Stimulated activated CD4-positive, alpha-beta T cell treated with anti-CD3 and anti-CD28 coated beads, Interleukin-1b, Interleukin-23, amount 100 ng/mL, for 4 hours (primary cell): ENCODE measurements around the gene PTCSC3.

Experiments
- DNase-seq, 2 donors: peaks; one replicate each; pipeline ENCODE4 v3.0.0-alpha.2; 2020; ENCODE audit warnings: low read depth in 2 of 2

The PTCSC3 gene

DNA sequence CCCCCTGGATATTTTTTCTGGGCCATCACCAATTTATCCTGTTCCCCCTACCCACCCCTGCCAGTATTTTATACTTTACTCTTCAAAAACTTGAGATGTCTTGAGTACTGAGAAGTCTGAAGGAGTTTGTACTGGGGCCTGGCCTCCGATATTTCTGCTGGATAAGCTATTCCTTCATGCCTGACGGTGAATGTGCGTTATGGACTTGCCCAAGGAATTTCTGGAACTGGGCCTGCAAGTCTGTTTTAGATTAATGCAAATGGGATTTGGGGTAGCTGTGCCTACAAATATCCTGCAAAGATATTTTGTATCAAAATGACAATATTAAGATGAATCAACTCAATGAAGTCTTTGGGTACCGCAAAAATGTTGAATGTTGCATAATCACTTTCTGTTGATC is at the start of gene PTCSC3:
PTCSC3 (minus strand) TSS at position 199 of the 400 bp plus-strand sequence.
- DNase-seq, result no peak

DNA sequence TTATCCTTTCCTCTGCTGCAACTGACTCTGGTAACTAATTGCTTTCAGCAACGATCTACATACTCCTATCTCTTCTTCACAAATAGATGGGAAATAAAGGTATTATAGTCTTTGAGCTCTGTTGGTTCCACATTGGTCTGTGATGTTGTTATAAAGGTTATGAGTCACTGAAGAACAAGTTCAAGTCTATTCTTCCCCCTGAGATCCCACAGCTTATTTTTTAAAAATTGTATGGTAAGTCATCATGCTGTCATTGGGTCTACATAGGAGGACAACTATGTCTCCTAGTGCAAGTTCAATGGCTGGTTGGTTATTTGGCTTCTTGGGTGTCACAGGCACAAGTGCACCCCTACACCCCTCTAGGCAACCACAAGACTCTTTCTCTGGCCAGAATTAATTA is 49.6 kb upstream of the PTCSC3 start:
- no peak for DNase-seq

DNA sequence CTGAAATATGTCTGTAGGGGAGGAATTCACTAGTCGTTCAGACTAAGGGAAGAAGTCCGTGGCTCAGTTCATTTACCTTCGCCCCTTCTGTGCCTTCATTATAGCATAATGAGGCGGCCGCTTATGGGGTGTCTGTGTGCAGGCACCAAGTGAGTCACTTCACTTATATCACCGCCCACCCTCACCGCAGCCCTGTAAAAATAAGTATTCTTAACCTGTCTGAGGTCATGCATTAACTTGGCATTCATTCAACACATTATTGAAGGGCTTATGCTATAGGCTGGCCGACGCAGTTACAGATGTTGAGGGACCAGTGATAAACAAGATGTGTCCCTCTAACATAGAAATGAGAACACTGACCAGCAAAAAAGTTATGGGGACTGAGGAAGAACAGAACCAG is 47.7 kb upstream of the PTCSC3 start:
- no peak for DNase-seq

DNA sequence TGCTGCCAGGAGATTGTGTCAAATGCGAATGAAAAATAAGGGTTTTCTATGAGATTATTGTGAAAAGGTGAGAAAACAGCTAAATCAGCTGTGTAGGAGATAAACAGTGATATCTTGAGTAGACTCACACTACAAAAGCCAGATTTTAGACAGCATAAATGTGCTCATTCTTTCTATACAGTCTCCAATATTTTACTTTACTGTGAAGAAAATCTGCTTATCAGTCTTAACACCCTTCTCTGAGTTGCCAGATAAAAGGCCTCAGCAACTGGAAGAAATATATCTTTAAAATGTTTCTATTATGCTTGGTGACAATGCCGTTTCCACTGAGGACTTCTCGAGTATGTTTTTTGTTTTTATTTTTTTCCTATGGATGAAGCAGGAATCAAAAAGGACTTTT is 47.0 kb upstream of the PTCSC3 start:
- DNase-seq, result no peak

DNA sequence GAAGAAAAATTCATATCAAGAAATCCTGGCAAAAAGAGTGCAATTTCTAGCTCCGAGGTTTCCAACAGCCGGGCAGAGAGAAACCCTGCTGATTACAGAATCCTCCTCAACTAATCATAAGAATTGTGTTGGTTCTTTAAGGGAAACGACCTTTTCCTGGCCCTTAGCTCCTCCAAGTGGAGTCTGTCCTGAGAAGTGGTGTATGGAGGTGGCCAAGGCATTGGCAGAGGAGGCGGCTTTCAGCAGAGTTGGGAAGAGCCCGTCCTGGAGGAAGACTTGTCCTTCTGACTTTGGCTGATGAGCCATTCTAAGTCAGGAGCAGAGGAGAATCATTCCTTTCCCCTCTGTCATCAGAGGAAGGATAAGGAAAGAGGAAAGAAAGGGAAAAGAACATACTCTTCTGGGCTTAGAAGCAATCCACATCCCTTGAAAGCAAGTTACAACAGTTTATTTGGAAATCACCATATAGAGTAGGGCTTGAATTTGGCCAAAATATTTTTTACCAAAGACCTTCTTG is 46.5 kb upstream of the PTCSC3 start:
- DNase-seq, result no peak

DNA sequence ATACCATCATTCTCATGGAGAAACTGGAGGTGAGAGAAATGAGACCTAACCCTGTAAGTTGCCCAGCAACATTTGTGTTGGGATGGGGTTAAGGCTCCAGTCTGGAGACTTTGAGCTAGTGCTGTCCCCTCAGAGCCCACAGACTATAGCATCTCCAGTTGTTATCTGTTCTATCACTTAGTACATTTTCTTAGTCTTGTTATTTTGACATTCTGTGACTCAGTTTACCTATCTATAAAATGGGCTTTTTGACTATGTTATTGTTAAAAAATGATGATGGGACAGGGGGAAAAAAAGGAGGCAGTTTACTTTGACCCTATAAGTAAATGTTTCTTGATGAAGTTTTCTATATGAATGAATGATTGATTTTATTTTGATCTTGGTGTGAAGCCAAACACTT is 45.8 kb upstream of the PTCSC3 start:
- no peak for DNase-seq

DNA sequence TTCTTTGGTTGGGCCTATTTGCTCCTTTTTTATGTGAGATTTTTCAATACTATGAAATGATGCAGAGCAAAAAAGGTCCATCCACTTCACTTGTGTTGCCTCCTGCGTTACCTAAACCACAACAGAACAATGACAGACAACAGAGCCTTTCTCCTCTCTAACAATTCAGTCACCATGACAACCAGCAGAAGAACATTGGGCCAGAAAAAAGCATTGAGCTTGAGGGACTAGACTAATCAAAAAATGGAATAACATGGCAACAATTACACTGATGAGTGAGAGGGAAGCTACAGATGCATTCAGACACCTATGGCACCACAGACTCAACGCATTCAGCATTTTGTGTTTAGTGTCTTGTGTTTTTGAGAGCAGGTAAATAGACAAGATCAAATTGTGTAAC is 44.6 kb upstream of the PTCSC3 start:
- no peak for DNase-seq

DNA sequence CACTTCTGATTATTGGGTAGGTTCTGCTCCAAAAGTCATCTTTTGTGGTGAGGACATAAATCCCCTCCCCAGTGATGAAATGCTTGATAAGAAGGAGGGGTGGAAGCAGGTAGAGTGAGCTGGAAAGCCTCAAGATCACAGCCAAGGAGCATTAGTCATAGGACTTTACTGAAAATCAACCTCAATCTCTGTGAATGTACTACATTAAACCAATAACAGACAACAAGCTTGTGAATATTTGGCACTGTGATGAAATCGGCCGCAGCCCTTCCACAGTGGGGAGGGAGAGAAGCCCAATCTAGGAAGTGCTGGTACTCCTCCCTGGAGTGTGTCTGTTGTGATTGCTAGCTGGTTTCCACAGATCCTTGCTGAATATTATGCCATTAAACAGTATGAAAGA is 41.2 kb upstream of the PTCSC3 start:
- DNase-seq, result no peak

DNA sequence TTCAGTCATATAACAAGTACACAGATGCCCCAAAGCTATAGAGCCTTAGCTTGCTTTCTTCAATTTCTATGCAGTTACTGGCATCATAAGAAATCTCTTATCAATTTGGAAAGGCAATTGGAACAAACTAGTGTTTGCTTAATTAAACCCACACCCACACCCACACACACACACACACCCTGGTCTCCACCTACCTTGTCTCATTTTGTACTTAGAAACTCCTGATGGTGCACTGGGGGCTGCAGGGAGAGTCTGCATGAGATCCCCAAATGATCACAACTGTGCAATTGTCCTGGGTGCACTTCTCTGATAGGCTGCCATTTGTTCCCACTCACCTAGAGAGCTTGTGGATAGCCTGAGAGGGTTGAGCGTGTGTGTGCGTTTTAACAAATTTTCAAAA is 40.5 kb upstream of the PTCSC3 start:
- DNase-seq, result no peak

DNA sequence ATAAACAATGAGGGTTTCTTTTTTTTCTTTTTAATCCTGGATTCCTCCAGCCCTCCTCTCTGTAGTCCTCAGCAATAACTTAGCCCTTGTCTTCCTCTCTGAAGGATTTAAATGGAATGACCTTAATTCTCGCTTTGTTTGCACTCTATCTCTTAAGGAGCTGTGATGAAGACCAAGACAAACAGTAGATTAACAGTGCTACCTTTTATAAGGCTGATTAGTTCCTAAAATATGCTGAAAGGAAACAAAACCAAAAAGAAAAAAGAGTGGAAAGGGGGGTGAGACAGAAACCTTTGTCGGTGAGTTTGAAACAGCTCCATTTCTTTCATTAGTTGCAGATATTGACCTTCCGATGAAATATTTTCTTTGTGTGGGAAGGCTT is 38.7 kb upstream of the PTCSC3 start:
- no peak for DNase-seq

DNA sequence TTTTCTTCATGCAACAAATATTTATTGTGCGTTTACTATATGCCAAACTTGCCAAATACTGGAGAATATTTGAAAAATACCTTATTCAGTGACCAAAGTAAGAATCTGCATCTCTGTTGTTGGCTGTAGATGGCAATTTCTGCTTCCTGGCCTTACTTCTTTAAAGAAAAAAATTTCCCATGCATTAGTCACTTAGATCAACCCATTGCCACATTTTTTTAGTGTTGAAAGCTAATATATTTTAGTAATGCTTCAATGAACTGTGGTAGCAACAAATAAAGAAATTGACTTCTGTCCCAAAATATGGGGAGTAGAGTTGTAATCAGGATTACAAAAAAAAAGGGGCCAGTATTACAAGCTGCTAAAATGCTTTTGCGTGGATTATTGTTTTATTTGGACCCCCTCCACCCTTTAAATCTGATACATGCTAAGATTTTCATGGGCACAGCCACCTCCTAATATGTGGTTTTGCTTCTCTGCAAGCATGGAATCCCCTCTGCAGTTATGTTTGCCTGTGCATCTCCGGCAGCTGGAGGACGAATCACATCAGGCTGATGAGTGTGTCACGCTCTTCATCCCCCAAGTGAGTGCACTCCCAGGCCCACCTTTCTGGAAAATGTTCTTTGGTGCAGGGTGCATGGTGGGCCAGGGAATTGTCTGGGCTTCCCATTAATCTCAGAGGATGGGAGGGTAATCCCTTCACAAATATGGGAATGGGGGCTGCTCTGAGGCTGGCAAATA is 38.1 kb upstream of the PTCSC3 start:
- no peak for DNase-seq

DNA sequence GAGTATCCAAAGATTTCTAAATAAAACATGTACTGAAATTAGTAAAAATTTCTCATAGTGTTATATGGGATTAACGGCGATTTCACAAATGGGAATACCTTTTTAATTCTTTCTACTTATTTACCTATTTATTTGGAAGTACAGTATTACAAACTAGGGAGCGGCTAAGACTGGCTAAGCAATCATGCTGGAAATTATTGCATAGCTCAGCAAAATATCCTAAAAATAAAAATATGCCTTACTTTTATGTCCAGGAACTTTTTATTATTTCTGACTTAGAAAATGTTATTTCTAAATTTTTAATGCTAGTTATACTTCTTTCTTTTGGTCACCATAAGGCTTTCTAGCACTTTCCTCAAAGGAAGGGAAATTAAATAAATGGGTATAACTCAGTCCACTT is 36.5 kb upstream of the PTCSC3 start:
- DNase-seq, result no peak

DNA sequence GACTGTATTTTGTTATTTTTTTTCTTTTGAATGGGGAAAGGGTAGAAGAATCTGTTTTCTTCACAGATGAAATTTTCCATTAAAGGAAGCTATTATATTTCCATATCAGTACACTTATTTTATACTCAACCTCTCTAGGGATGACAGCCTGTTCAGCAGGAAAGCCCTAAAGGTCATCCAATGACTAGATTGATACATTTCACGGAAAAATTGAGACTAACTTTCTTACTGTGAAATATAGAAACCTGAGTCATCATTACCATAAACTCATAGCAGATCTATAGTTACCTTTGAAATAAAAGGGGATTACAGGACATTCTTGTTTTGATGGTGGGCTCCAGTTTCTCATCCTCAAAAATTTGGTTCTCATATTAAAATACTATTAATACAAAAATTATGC is 36.1 kb upstream of the PTCSC3 start:
- no peak for DNase-seq

DNA sequence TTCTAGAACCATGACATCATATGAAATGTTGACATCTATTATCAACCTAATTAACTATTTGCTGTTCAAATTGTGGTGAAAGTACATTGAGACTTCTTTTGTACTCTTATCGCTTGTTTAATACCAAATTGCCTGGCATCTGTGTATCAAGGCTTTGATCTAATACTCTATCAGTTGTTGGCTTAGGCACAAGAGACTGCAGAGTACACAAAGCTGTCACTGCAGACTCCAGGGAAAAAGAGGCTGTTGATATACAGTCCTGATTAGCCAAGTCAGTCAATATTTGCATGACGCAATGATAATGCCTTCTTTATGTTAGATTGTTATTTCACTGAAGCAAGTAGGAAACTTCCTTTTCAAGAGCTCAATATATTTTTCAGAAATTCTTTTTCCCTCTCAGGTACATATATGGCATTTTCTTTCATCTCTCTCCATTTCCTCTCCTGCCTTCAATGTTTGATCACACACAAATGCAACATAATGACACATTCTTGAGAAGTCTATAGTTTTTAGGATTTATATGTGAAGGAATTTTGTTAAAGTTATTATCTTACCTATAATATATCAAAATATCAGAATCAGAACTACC is 32.3 kb upstream of the PTCSC3 start:
- no peak for DNase-seq

DNA sequence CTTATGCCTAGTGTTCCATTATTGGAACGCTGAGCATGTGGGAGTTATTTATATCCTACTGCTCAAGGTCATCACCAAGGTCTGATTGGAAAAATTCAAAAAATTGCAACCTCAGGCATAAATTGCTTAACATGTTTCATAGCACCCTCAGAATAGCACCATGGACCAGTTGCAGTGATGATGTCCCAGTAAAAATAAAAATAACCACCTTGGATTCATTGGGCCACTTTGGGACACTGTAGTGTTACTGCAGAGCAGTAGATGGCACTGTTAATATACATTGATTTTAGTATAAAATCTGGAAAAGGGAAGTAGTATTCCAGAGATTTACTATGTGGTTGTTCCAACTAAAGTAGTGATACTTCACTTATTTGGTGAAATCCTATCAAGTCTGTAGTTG is 31.0 kb upstream of the PTCSC3 start:
- DNase-seq, result no peak

DNA sequence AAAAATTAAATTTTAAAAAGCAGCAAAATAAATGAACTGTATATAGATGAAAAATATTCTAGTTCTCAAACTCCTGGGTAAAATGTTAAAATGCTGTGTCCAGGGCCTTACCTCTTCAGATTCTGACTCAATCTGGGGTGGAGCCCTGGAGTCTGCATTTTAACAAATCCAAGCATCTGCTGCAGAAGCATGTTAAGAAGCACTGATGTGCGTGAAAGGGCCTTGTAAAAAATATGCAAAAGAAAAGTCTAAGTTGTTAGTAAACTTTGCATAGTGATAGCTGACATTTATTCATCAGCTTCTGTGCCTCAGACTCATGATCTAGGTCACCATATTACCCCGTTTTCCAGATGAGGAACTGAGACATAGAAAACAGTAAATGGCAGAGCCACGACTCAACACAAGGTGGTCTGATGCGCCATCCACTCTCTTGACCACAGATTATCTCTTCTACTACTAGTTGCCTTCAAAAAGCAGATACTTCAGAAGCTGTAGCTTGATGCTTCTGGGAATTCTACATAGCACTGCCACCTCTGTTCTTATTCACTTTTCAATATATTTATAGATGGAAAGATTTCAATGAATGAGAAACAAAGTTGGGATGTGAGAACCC is 28.0 kb upstream of the PTCSC3 start:
- no peak for DNase-seq

DNA sequence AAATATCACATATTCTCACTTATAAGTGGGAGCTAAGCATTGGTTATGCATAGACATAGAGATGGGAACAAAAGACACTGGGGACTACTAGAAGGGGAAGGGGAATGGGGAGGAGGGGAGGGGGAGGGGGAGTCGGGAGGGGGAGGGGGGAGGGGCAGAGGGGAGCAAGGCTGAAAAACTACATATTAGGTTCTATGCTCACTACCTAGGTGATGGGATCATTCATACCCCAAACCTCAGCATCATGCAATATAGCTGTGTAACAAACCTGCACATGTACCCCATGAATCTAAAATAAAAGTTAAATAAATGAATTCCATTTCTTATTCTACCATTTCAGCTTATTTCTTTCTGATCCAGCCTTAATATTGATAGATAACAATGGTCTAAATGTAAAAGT is 21.9 kb upstream of the PTCSC3 start:
- no peak for DNase-seq

DNA sequence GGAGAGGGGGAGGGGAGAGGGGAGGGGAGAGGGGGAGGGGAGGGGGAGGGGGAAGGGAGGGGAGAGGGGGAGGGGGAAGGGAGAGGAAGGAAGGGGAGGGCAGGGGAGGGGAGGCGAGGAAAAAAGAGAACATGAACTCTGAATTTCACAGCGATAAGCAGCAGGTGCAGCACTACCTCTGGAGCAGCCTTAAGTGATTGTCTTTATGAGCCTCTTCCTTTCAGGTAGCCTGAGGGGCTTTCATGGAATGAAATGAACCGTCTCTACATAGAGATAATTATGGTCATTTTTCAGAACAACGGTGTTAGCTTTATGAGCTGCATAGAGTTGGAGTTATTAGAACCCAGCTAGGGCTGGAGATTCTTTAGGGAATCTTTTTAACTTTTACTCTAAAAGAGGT is 18.1 kb upstream of the PTCSC3 start:
- DNase-seq, result no peak

DNA sequence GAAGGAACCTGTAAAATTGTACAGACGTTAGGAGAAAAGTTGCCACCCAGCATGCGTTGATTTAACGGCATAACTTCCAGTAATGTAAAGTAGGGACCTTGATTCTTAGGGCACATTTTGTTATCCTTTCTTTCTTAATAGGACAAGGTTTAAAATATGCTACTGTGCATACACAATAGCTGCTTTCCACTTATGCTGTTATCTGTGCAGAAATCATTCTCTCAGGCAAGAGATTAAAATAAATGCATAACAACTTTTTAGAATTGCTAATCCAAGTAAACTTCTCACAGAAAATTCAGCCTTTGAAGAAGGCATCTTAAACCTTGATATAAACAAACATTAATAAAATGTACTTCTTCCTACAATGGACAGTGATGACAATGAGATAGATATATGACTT is 16.0 kb upstream of the PTCSC3 start:
- no peak for DNase-seq

DNA sequence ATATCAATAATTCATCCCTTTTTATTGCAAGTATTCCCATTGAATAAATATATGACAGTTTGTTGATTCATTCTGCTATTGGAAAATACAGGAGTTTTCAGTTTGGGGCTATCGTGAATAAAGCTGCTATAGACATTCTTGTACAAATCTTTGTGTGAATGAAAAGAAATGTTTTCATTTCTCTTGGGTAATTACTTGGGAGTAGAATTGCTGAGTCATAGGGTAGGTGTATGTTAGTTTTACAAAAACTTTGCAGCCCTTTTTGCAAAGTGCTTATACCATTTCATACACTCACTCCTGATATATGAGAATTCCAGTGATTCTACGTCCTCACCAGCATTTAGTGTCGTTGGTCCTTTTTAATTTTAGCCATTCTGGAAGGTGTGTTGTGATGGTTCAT is 6.9 kb upstream of the PTCSC3 start:
- DNase-seq, result no peak

DNA sequence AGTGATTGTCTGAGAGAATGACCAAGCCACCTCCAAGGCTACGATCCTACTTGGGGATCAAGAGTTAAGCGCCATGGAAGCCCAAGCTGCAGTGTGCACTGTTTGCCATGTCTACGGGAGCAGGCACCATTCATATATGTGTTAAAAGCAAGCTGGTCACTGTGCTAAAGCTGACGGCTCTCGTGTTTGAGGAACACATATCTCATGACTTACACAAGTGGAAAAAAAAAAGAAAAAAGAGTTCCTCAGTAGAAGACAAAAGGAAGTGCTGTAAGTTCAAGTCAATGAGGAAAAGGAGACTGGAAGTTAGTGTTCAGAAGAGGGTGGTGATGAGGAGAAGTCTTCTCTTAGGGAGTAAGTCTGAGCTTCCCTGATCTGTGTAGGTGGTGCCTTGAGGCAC is 4.9 kb upstream of the PTCSC3 start:
- DNase-seq, result no peak

DNA sequence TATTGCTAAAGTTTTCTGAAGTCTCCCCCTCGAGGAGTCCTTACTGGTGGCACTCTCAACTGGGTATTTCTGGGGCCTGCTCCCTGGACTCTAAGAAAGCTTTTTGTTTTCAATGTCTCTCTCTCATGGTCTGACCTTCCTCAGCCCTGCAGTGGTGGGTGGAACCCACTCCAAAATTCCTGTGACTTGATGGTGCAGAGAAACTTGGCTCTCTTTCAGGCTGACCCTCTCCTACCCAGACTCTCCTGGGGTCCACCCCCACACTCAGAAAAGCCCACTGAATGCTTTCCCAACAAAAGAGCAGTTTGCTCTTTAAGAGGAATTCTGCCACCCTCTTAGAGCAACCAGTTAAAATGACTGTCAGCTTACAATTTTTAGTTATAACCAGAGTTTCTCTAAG is 967 bp upstream of the PTCSC3 start:
- DNase-seq, result no peak

DNA sequence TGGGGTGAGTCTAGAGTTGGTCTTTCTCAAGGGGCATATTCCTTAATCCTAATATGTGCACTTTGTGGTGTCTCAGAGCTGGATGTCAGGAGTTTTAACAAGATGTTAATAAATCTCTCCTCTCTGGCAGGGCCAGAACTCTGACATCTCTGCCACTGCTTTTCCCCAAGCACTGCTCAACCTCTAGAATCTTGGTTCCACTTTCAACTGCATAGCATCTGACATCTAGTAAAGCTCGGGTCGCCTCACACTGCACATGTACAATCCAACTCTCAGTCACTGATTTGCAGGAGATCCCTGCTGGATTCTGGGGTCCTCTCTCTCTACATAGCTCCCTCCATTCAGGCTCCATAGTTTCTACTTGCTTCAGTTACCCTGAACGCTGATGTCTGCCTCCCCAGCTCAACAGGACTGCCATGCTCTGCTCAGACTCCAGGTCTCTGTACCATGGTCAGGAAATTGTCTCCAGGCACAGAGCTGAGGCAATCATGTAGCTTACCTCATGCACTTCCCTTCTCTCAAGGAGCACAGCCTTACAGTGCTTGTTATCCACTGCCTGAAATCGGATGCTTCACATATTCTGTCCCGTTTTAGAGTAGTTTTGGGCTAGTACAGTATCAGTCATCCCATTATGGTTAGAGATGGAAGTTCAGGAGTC is 1.6 kb downstream of the PTCSC3 start:
- DNase-seq, result no peak
